GM19397 (cell line): Measurements from ENCODE around the gene FGG.

Experiments used
- ATAC-seq: cut with Tn5 transposase; IDR thresholded peaks from one replicate; pipeline ENCODE4 v1.9.1; 2021; ENCODE audit warnings: mild to moderate bottlenecking, moderate library complexity; ENCODE audit not compliant: unreplicated experiment

FGG gene

GRCh38 chr4:154588198-154588597 lies 24.3 kb downstream of the FGG start:
- ATAC-seq: no peak

GRCh38 chr4:154586296-154587033 lies 26.0 kb downstream of the FGG start:
- no peak for ATAC-seq

GRCh38 chr4:154585369-154586018 lies 27.0 kb downstream of the FGG start:
- ATAC-seq: no peak

- no peak for ATAC-seq
Observed at GRCh38 chr4:154584259-154584658, 28.2 kb downstream of the FGG start.

- no peak for ATAC-seq
Observed at GRCh38 chr4:154583677-154584076, 28.8 kb downstream of the FGG start.

GRCh38 chr4:154583230-154583629 lies 29.2 kb downstream of the FGG start:
- no peak for ATAC-seq

GRCh38 chr4:154582723-154583122 lies 29.7 kb downstream of the FGG start:
- ATAC-seq: no peak

- ATAC-seq: no peak
Observed at GRCh38 chr4:154579927-154580326, 32.5 kb downstream of the FGG start.

GRCh38 chr4:154578919-154579318 lies 33.5 kb downstream of the FGG start:
- no peak for ATAC-seq

- no peak for ATAC-seq
Observed at GRCh38 chr4:154577324-154577723, 35.1 kb downstream of the FGG start.

GRCh38 chr4:154574311-154574710 lies 38.1 kb downstream of the FGG start:
- no peak for ATAC-seq

- no peak for ATAC-seq
Observed at GRCh38 chr4:154573190-154573870, 39.1 kb downstream of the FGG start.

GRCh38 chr4:154569584-154569983 lies 42.9 kb downstream of the FGG start:
- ATAC-seq: no peak

GRCh38 chr4:154569028-154569427 lies 43.4 kb downstream of the FGG start:
- ATAC-seq: no peak

- no peak for ATAC-seq
Observed at GRCh38 chr4:154566639-154567204, 45.7 kb downstream of the FGG start.

GRCh38 chr4:154565704-154566103 lies 46.8 kb downstream of the FGG start:
- no peak for ATAC-seq

GRCh38 chr4:154564311-154564710 lies 48.1 kb downstream of the FGG start:
- no peak for ATAC-seq

GRCh38 chr4:154562697-154563254 lies 49.7 kb downstream of the FGG start, which contains the start of gene FGB:
Gene FGB (plus strand): TSS chr4:154563011. CDS start chr4:154563019, 8 bp downstream.
- ATAC-seq: no peak

- ATAC-seq: no peak
Observed at GRCh38 chr4:154560824-154561231, 51.6 kb downstream of the FGG start.

- ATAC-seq: no peak
Observed at GRCh38 chr4:154560419-154560801, 52.0 kb downstream of the FGG start.
